Measurements from ENCODE around the gene WNT16. TPM values are rescaled to one million over a fixed set of nuclear protein-coding genes. Genes with fewer than 3 reads are reported as not detected.
"Not testable (repeated sequence)": the region's sequence is repeated elsewhere in the genome, so short reads cannot be mapped to it uniquely, and the experiment has no call there.

Gene WNT16
- total RNA-seq, 1 experiment from 2014 or later, result not detected

GRCh38 chr7:121313220-121313792 lies 15.5 kb upstream of the WNT16 start:
- no peak for TF ChIP-seq CTCF (IDR thresholded peaks at IDR 0.05; ENCODE audit: unreplicated experiment)
- intact Hi-C loops (cut with micrococcal nuclease; ENCODE audit: unreplicated experiment), result no loop called here
- H3K27ac Mint-ChIP-seq (ENCODE audit: unreplicated experiment), result peak overlapping the region; percentile 14
- peaks cover 12% of the 10 kb centered on the region for H3K4me1 Mint-ChIP-seq (ENCODE audit: low read depth, unreplicated experiment)
- H3K4me3 Mint-ChIP-seq (ENCODE audit: low read depth, unreplicated experiment), result peak overlapping the region; percentile 38
- CTCF ChIA-PET, result interaction anchor here (0.8 kb wide), 1 partner anchor 13 kb away, joined by 4 read pairs; no protein-coding TSS in a partner anchor
- DNase-seq, result peak; percentile 22
- H3K9me3 Mint-ChIP-seq (ENCODE audit: low read depth, unreplicated experiment), result peaks cover 6% of the 10 kb centered on the region
- no peaks in the 10 kb centered on the region for H3K36me3 Mint-ChIP-seq (ENCODE audit: insufficient read depth, unreplicated experiment)
- BruUV-seq (replicated peaks), result no TSS peak
- H3K27me3 Mint-ChIP-seq (ENCODE audit: unreplicated experiment), result no peaks in the 10 kb centered on the region

- H3K4me1 Mint-ChIP-seq (ENCODE audit: low read depth, unreplicated experiment), result peaks cover 12% of the 10 kb centered on the region
- intact Hi-C loops (cut with micrococcal nuclease; ENCODE audit: unreplicated experiment), result no loop called here
- no peak for DNase-seq
- TF ChIP-seq CTCF (IDR thresholded peaks at IDR 0.05; ENCODE audit: unreplicated experiment), result no peak
- no TSS peak for BruUV-seq (replicated peaks)
- H3K36me3 Mint-ChIP-seq (ENCODE audit: insufficient read depth, unreplicated experiment), result no peaks in the 10 kb centered on the region
- peaks cover 6% of the 10 kb centered on the region for H3K9me3 Mint-ChIP-seq (ENCODE audit: low read depth, unreplicated experiment)
- H3K27me3 Mint-ChIP-seq (ENCODE audit: unreplicated experiment), result no peaks in the 10 kb centered on the region
- H3K27ac Mint-ChIP-seq (ENCODE audit: unreplicated experiment), result no peak overlapping the region
- CTCF ChIA-PET, result interaction anchor here (0.8 kb wide), 1 partner anchor 14 kb away, joined by 4 read pairs; no protein-coding TSS in a partner anchor
- peak overlapping the region; percentile 38 for H3K4me3 Mint-ChIP-seq (ENCODE audit: low read depth, unreplicated experiment)
Observed at GRCh38 chr7:121313793-121314676, 14.8 kb upstream of the WNT16 start.

- intact Hi-C loops (cut with micrococcal nuclease; ENCODE audit: unreplicated experiment); H3K36me3 Mint-ChIP-seq (ENCODE audit: insufficient read depth, unreplicated experiment); H3K4me3 Mint-ChIP-seq (ENCODE audit: low read depth, unreplicated experiment); H3K27ac Mint-ChIP-seq (ENCODE audit: unreplicated experiment); H3K27me3 Mint-ChIP-seq (ENCODE audit: unreplicated experiment); CTCF ChIA-PET; H3K9me3 Mint-ChIP-seq (ENCODE audit: low read depth, unreplicated experiment); DNase-seq; BruUV-seq (replicated peaks): not testable (repeated sequence)
- H3K4me1 Mint-ChIP-seq (ENCODE audit: low read depth, unreplicated experiment), result peaks cover 12% of the 10 kb centered on the region
Observed at GRCh38 chr7:121315170-121315569, 13.6 kb upstream of the WNT16 start.

- no peaks in the 10 kb centered on the region for H3K4me1 Mint-ChIP-seq (ENCODE audit: low read depth, unreplicated experiment)
- intact Hi-C loops (cut with micrococcal nuclease; ENCODE audit: unreplicated experiment), result no loop called here
- no peaks in the 10 kb centered on the region for H3K36me3 Mint-ChIP-seq (ENCODE audit: insufficient read depth, unreplicated experiment)
- TF ChIP-seq CTCF (IDR thresholded peaks at IDR 0.05; ENCODE audit: unreplicated experiment), result no peak
- no peaks in the 10 kb centered on the region for H3K9me3 Mint-ChIP-seq (ENCODE audit: low read depth, unreplicated experiment)
- BruUV-seq (replicated peaks), result no TSS peak
- CTCF ChIA-PET, result no interaction called here
- H3K27ac Mint-ChIP-seq (ENCODE audit: unreplicated experiment), result no peak overlapping the region
- DNase-seq, result no peak
- no peak overlapping the region for H3K4me3 Mint-ChIP-seq (ENCODE audit: low read depth, unreplicated experiment)
- H3K27me3 Mint-ChIP-seq (ENCODE audit: unreplicated experiment), result peaks cover 4% of the 10 kb centered on the region
Observed at GRCh38 chr7:121322460-121322859, 6.3 kb upstream of the WNT16 start.
